HG03196 (cell line): ENCODE data around the gene TNIP1.

ENCODE experiments used
- ATAC-seq: cut with Tn5 transposase; IDR thresholded peaks from one replicate; pipeline ENCODE4 v1.9.1; 2021; ENCODE audit not compliant: unreplicated experiment

The TNIP1 gene

GRCh38 chr5:151106043-151106442, 25.2 kb upstream of the TNIP1 start:
- no peak for ATAC-seq

GRCh38 chr5:151105561-151105960, 24.7 kb upstream of the TNIP1 start:
- no peak for ATAC-seq

DNA sequence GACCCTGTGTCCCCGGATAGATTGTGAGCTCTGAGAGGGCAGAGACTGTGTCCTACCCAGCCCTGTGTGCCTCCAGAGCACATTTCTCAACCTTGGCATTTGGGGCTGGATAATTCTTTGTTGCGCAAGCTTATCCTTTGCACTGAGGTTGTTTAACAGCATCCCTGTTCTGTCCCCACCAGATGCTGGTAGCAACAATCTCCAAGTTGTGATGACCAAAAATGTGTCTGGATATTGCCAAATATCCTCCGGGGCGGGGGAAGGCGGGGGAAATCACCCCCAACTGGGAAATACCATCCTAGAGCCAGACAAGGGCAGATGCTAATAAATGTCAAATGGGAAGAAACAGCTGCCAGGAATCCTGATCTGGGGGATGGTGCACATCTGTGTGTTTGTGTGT, 24.0 kb upstream of the TNIP1 start:
- ATAC-seq: no peak

DNA sequence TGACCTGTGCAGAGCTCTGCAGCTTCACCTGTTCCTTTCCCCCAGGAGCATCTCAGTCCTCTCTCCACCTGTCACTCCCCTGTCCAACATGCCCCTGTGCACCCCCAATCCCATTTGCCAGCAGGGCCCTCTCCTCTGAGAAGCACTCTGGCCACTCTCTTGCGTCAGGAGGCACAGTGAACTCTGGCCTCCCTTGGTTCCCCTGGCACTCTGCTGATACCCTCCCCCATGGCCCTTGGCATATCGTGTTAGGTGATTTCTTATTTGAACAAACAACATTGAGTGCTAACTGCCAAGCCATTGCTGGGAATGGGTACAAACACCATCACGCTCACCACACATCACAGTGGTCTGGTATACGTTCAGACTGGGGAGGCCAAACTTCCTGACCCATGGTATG, 20.9 kb upstream of the TNIP1 start:
- ATAC-seq: no peak

DNA sequence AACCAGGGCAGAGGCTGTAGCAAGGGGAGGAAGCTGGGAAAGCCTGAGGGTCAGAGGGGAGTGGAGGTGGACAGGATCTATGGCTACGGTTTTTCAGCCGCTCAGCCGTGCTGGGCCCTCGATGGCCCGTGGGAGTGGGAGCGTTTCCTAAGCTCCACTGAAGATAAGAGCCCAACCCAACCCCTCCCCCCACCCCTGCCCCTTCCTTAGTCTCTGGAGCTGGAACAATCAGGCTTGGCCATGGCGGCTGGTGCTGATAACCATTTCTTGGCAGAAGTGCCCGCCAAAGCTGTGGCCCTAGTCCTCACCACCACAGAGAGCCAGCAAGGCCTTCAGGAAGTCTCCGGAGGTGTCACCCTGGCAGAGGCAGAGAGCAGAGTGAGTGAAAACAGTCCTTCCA, 20.3 kb upstream of the TNIP1 start:
- no peak for ATAC-seq

- no peak for ATAC-seq
Observed at GRCh38 chr5:151100681-151101080, 19.8 kb upstream of the TNIP1 start.

- no peak for ATAC-seq
Observed at GRCh38 chr5:151098768-151099121, 17.9 kb upstream of the TNIP1 start.

DNA sequence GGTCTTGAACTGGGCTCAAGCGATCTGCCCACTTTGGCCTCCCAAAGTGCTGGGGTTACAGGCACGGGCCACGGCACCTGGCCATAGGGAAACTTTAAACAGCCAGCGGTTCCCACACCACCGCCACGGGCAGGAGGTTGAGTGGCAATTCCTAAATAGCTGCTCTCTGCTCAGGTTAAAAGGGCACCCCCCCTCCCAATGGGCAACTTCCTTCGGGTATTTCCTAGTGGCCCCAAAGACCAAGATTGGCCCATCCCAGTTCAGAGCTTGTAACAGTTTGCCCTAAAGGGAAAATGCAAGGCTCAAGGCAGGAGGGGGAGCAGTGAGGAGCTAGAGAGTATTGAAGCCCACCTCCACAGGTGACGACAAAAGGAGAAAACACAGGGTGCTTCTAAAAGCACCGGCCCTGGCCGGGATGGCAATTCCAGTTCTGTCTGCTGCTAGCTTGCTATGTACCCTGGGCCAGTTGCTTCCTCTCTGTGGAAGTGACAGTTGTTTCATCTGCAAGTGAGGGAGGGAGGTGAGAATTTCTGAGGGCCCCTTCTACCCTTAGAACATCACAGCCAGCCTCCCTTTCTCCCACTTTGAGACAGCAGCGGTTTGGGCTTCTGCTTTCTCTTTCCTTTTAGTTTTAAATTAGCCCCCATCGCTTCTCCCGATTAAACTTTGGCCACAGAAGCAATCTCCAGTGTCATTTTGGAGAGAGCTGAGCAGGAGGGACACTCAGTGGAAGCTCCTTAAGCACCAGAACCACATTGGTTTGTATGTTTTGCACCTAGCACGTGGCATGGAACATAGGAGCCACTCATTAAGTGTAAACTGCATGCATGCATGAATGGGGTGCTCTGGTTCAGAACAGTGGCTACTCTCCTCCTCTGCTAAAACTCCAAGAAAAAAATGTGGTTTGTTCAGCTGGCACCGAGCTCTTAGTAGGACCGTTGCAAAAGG, 17.3 kb upstream of the TNIP1 start:
- ATAC-seq: peak; percentile 33

- no peak for ATAC-seq
Observed at GRCh38 chr5:151097061-151097460, 16.2 kb upstream of the TNIP1 start.

DNA sequence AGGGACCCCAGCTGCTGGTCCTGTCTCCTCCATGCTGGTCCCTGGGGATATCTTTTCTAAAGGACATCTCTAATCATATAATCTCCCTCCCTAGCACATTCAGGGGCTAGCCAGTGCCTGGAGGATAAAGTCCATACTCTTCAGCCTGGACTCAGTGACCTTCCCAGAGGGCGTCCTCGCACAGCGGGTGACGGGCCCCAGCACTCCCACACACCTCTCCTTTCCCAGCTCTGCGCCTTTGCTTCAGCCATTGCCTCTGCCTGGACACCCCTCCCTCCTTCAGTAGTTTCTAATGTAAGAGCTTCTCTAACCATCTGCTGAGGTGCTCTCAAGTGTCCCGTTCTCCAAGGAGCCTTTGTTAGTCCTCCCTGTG, 15.2 kb upstream of the TNIP1 start:
- ATAC-seq: no peak

DNA sequence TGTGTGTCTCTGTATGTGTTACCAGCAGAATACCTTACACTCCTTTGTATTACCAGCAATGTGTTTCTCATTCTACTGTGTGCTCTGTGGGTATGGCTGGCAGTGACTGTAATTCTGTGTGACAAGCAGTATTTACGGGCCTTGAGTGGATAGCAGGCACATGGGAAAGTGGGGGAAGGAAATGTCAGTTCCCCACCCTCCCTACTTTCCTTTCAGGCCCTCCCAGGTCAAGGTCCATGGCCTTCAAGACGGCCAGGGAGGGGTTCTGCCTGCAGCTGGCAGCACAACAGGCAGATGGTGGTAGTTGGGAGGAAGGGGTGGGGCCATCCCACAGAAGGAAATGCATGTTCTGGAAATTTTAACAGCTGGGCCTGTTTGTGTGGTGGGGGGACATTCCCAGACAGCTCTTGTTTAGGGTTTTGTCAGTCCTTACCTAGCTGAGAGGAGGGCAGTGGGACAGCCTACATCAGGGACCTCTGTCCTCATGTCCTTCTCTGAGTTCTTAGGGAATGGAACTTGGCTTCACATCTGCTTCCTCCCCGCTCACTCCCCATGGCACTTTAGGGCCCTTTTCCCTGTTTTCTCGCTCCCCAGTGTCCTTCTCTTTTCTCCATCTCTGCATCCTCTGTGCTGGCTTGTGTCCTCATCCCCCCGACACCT, 14.6 kb upstream of the TNIP1 start:
- no peak for ATAC-seq

GRCh38 chr5:151094852-151095245, 14.0 kb upstream of the TNIP1 start:
- ATAC-seq: no peak

DNA sequence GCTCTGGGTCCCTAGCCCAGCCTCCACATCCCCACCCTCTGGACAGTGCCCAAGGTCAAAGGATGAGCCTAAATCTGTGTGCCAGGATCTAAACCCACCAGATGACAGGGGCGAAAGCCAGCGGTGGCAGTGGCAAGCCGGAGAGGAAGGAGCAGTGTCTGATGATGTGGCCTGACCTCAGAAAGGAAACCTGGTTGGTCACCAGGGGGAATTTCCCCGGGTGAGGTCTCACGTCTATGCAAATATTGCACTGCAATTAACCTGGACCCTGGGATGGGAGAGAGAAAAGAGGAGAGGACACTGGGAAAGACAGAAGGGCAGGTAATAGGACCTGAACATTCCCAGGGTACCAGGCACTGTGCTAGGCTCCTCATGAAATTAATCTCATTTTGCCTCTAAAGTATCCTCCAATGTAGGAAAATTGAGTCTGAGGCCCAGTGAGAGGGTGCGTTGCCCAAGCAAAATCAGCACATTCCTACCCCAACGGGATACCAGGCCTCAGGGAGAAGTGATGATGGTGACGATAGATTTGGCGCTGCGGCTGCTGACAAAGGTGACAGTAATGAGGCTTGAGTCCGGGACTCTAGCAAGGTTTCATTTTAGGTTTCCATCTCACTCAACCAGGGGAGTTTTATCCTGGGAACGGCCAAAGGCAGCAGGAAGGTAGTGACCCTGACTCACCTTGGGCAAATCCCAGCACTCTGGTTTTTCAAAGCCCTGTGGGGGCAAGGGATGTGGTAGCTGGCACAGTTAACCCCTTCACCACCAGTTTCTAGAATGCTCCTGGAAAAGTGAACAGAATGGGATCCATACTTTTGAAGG, 13.4 kb upstream of the TNIP1 start:
- peak; percentile 66 for ATAC-seq

GRCh38 chr5:151093476-151093889, 12.6 kb upstream of the TNIP1 start:
- ATAC-seq: peak; percentile 5

DNA sequence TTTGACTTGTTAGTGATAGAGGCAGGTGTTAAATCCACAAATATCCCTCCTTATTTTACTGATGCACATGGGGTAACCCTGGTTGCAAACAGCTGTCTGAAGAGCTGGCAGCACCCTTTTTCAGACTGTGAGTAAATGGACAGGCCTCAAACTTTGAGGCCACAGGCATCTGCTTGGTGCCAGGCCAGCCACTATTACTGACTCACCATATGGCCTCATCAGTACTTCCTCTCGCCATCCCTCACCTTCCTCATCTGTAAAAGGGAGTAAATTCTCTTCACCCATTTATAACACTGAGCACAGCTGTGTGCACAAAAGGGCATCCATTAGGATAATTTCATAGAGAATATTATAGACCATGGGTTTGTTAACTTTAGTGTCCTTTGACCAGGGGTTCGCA, 11.9 kb upstream of the TNIP1 start:
- no peak for ATAC-seq

GRCh38 chr5:151089726-151090125, 8.9 kb upstream of the TNIP1 start:
- no peak for ATAC-seq

DNA sequence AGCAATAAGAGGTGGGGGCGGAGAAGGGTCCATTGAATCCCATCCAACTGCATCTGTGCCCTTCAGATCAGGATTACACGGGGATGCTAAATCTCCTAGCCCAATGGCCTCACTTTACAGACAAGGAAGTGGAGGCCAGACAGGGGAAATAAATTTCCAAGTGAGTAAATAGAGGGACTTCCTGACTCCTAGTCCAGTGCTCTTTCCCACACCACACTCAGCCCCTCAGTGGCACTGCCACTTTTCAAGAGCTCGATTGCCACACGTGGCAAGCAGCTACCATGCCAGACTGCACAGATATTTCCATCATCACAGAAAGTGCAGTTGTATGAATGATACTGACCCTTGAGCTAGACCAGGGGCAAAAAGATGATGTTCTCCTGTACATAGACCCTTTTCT, 8.2 kb upstream of the TNIP1 start:
- no peak for ATAC-seq

GRCh38 chr5:151087486-151087885, 6.7 kb upstream of the TNIP1 start:
- no peak for ATAC-seq

DNA sequence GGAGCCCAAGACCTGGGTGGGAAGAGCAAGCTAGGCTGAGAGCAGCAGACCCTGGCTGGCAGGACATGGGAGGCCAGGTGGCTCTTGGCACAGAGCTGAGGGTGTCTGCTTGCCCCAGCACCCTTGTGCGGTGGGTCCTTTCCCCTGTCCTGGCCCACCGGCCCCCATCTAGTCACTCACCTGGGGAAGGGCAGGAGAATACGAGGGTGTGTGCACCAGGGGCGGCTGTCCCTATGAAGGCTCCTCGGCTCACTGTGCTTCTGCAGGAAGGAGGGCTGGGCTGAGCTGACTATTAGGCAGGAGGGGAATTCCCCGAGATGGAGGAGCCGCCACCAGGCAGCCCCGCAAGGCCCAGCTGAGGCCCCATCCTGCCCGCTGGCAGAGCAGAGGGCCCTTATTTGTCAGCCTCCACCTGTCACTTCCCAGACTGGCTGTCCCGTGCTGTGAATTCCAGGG, 6.1 kb upstream of the TNIP1 start:
- ATAC-seq: peak; percentile 54

- ATAC-seq: no peak
Observed at GRCh38 chr5:151086192-151086869, 5.5 kb upstream of the TNIP1 start.

GRCh38 chr5:151085517-151086041, 4.7 kb upstream of the TNIP1 start:
- no peak for ATAC-seq
